Liver (tissue), 9 donors: ENCODE measurements around the gene WDR59. TPM values are rescaled to one million over a fixed set of nuclear protein-coding genes. Genes with fewer than 3 reads are reported as not detected.

Experiments used
- DNase-seq: peaks from one replicate; pipeline ENCODE4 v3.0.0-alpha.2; 2017; ENCODE audit warnings: low spot score
- H3K27ac ChIP-seq, 2 donors: one replicate each; pipeline ENCODE4 v1.7.0; 2013; ENCODE audit warnings: inconsistent platforms in 2 of 2, low read length in 2 of 2, control low read depth in 1 of 2, low read depth in 1 of 2, mild to moderate bottlenecking in 1 of 2
- H3K27me3 ChIP-seq, 4 donors: one replicate each; pipeline versions ENCODE4 v1.6.1 to v1.7.0; 2013; ENCODE audit warnings: low read length in 3 of 4, inconsistent platforms in 1 of 4, mild to moderate bottlenecking in 1 of 4, moderate library complexity in 1 of 4; ENCODE audit not compliant: control insufficient read depth in 4 of 4, insufficient read depth in 4 of 4
- H3K36me3 ChIP-seq, 4 donors: one replicate each; pipeline versions ENCODE4 v1.6.1 to v1.7.0; 2013; ENCODE audit warnings: low read length in 3 of 4, mild to moderate bottlenecking in 3 of 4, low read depth in 1 of 4, moderate library complexity in 1 of 4; ENCODE audit not compliant: control insufficient read depth in 4 of 4, insufficient read depth in 3 of 4
- H3K4me1 ChIP-seq, 4 donors: one replicate each; pipeline versions ENCODE4 v1.6.1 to v1.7.0; 2013; ENCODE audit warnings: low read length in 3 of 4, mild to moderate bottlenecking in 3 of 4, moderate library complexity in 1 of 4; ENCODE audit not compliant: control insufficient read depth in 4 of 4, insufficient read depth in 4 of 4
- H3K4me3 ChIP-seq, 3 donors: one replicate each; pipeline versions ENCODE4 v1.6.1 to v1.7.0; 2013; ENCODE audit warnings: low read length in 3 of 3, control low read depth in 1 of 3, low read depth in 1 of 3, mild to moderate bottlenecking in 1 of 3
- H3K9ac ChIP-seq, 2 donors: one replicate each; pipeline ENCODE4 v1.7.0; 2013; ENCODE audit warnings: low read length in 2 of 2, mild to moderate bottlenecking in 2 of 2, moderate library complexity in 2 of 2, control low read depth in 1 of 2, low read depth in 1 of 2
- H3K9me3 ChIP-seq, 4 donors: one replicate each; pipeline versions ENCODE4 v1.6.1 to v1.7.0; 2013; ENCODE audit warnings: low read length in 3 of 4; ENCODE audit not compliant: control insufficient read depth in 4 of 4
- ATF3 ChIP-seq: IDR thresholded peaks from 2 replicates; pipeline ENCODE4 v1.6.1; 2016; ENCODE audit warnings: antibody characterized with exemption
- CTCF ChIP-seq: fragments of 150-350 bp; IDR thresholded peaks from 2 replicates; pipeline ENCODE4 v1.5.1; 2017; ENCODE audit warnings: improper control_type of control experiment, low read depth, low read length; ENCODE audit not compliant: missing input control
- EGR1 ChIP-seq, 2 donors: IDR thresholded peaks; 2 replicates each; pipeline ENCODE4 v1.6.1; 2016 to 2018; ENCODE audit warnings: antibody characterized with exemption in 2 of 2, low read depth in 2 of 2
- FOXA1 ChIP-seq: IDR thresholded peaks from 2 replicates; pipeline ENCODE4 v1.6.1; 2016; ENCODE audit warnings: antibody characterized with exemption
- FOXA2 ChIP-seq: IDR thresholded peaks from 2 replicates; pipeline ENCODE4 v1.6.1; 2016; ENCODE audit warnings: antibody characterized with exemption
- GABPA ChIP-seq, 2 donors: IDR thresholded peaks in 1 of 2; conservative IDR thresholded peaks in 1 of 2; 2 replicates each; pipeline ENCODE4 v1.6.1; 2016; ENCODE audit warnings: antibody characterized with exemption in 2 of 2, mild to moderate bottlenecking in 1 of 2, moderate library complexity in 1 of 2
- HNF4A ChIP-seq, 2 donors: conservative IDR thresholded peaks; 2 replicates each; pipeline ENCODE4 v1.6.1; 2016; ENCODE audit warnings: antibody characterized with exemption in 2 of 2, mild to moderate bottlenecking in 2 of 2
- HNF4G ChIP-seq: IDR thresholded peaks from 2 replicates; pipeline ENCODE4 v1.6.1; 2016; ENCODE audit warnings: antibody characterized with exemption
- JUND ChIP-seq, 2 donors: IDR thresholded peaks; 2 replicates each; pipeline ENCODE4 v1.6.1; 2016; ENCODE audit warnings: antibody characterized with exemption in 2 of 2
- MAX ChIP-seq: IDR thresholded peaks from 2 replicates; pipeline ENCODE4 v1.6.1; 2016; ENCODE audit warnings: antibody characterized with exemption
- NR2F2 ChIP-seq: IDR thresholded peaks from 2 replicates; pipeline ENCODE4 v1.6.1; 2016; ENCODE audit warnings: antibody characterized with exemption
- RAD21 ChIP-seq, 2 donors: IDR thresholded peaks; 2 replicates each; pipeline ENCODE4 v1.6.1; 2016; ENCODE audit warnings: antibody characterized with exemption in 2 of 2, mild to moderate bottlenecking in 2 of 2
- REST ChIP-seq: IDR thresholded peaks from 2 replicates; pipeline ENCODE4 v1.6.1; 2016; ENCODE audit warnings: antibody characterized with exemption, mild to moderate bottlenecking
- RXRA ChIP-seq, 2 donors: IDR thresholded peaks; 2 replicates each; pipeline ENCODE4 v1.6.1; 2017 to 2018; ENCODE audit warnings: antibody characterized with exemption in 2 of 2, mild to moderate bottlenecking in 1 of 2
- SP1 ChIP-seq: IDR thresholded peaks from 2 replicates; pipeline ENCODE4 v1.6.1; 2018; ENCODE audit warnings: antibody characterized with exemption, mild to moderate bottlenecking
- TAF1 ChIP-seq: conservative IDR thresholded peaks from 2 replicates; pipeline ENCODE4 v1.6.1; 2016; ENCODE audit warnings: antibody characterized with exemption, mild to moderate bottlenecking
- YY1 ChIP-seq: IDR thresholded peaks from 2 replicates; pipeline ENCODE4 v1.6.1; 2016; ENCODE audit warnings: antibody characterized with exemption, mild to moderate bottlenecking
- ZBTB33 ChIP-seq: IDR thresholded peaks from 2 replicates; pipeline ENCODE4 v1.6.1; 2016; ENCODE audit warnings: antibody characterized with exemption
- WGBS: extraction: QIAGEN DNeasy Blood & Tissue Kit; methylation state at CpG from one replicate; pipeline ENCODE4 v1.1.7; 2013; 5-methylcytosine and 5-hydroxymethylcytosine counted together
- polyA plus RNA-seq, 2 donors: library from polyadenylated mRNA; stranded (reverse) in 1 of 2; unstranded in 1 of 2; fragments of 200-250 nt in 1 of 2; fragments of >200 nt in 1 of 2; fragmentation: Nextera tagmentation in 1 of 2; extraction: Ambion mirVana in 1 of 2; gene quantifications; one replicate each; pipeline versions ENCODE4 v1.2.1 to v1.2.3, GENCODE V29; 2013 to 2015
- total RNA-seq, 2 donors: library from RNA; depleted of rRNA; stranded (reverse); fragments of >200 nt; gene quantifications; one replicate each; pipeline ENCODE4 v1.2.3, GENCODE V29; 2014
- donor health status: healthy.
- donor health status: healthy.
- donor health status: healthy.
- donor health status: healthy.
- donor health status: healthy.

The WDR59 gene
- total and polyA plus RNA-seq, 4 donors, result 14.1 to 30.3 (median 23.7) TPM

- H3K27ac ChIP-seq, result peak overlapping the region; percentile 52 to 55
- WGBS, result 5% methylated on average over 71 of the region's 71 CpGs
Measured at GRCh38 chr16:74999609-75000480, 14.9 kb upstream of the WDR59 start.

GRCh38 chr16:74999219-74999608, 14.3 kb upstream of the WDR59 start:
- no peaks in the 10 kb centered on the region for H3K27me3 ChIP-seq
- TF ChIP-seq REST (no peak), MAX (no peak), HNF4A (conservative IDR thresholded peaks at IDR 0.05) (no peak), GABPA (IDR thresholded peaks at IDR 0.05 in 1 of 2, conservative IDR thresholded peaks at IDR 0.05 in 1 of 2) (no peak), FOXA1 (no peak), CTCF (no peak), HNF4G (no peak), NR2F2 (no peak), EGR1 (IDR thresholded peaks at IDR 0.05; ENCODE audit: low read depth in 2 of 2) (no peak), YY1 (no peak), ATF3 (no peak), FOXA2 (no peak), RAD21 (IDR thresholded peaks at IDR 0.05) (no peak), RXRA (IDR thresholded peaks at IDR 0.05) (no peak), SP1 (no peak), ZBTB33 (no peak), TAF1 (no peak), JUND (IDR thresholded peaks at IDR 0.05) (no peak)
- peaks cover 5 to 36% (median 23%) of the 10 kb centered on the region in 4 donors for H3K4me1 ChIP-seq
- H3K4me3 ChIP-seq, result peak overlapping the region; percentile 29 to 90 (median 53)
- peak overlapping the region; percentile 52 to 55 for H3K27ac ChIP-seq
- under 1% methylated on average over 44 of the region's 44 CpGs for WGBS
- no peaks in the 10 kb centered on the region for H3K9me3 ChIP-seq
- DNase-seq, result peak; percentile 53
- peaks cover 0 to 3% (median 0%) of the 10 kb centered on the region in 4 donors for H3K36me3 ChIP-seq
- no peak overlapping the region for H3K9ac ChIP-seq

More at GRCh38 chr16:74999609-75000480, 14.9 kb upstream of the WDR59 start:
- TF ChIP-seq RAD21 (IDR thresholded peaks at IDR 0.05) (peak in 1 of 2 donors; percentile 29), MAX (no peak)
- Histone ChIP-seq H3K27me3 (no peaks in the 10 kb centered on the region), H3K9ac (no peak overlapping the region), H3K4me3 (peak overlapping the region; percentile 29 to 90 (median 53)), H3K4me1 (peaks cover 5 to 34% (median 23%) of the 10 kb centered on the region in 4 donors), H3K9me3 (no peaks in the 10 kb centered on the region), H3K36me3 (peaks cover 0 to 3% (median 0%) of the 10 kb centered on the region in 4 donors)
- peak; percentile 67 for DNase-seq
